Measurements from ENCODE around the gene ITGB7.

The ITGB7 gene

DNA sequence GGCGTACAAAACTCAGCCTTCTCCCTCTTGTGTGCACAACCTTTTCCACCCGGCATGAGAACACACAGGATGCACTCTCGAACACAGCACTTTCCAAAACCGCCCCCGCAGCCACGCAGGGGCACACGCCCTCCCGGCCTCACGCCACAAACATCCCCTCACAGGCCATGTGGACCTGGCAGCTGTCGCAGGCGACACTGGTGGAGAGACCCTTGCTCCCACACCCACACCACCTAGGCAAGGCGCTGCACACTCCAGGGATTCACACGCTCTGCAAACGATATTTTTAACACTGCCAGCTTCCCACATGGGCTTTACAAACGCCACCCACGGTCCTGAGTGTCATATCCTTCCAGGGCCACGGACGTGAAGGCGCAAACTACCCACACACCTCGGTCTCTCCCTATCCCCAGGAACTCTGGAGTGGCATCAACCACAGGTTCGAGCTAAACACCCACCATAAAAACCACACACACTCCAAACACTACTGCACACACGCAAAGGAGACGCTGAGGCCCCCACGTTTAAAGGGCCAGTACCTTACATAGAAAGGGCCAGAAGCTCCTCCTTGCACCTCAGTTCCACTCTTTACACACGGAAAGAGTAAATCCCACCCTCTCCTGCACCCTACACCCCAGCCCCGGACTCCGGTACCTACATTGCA lies 12.4 kb upstream of the ITGB7 start:
- H3K4me1 ChIP-seq (ENCODE audit: control insufficient read depth, insufficient read depth, low read length), result peaks cover 62% of the 10 kb centered on the region
- peak overlapping the region; percentile 23 for H3K4me3 ChIP-seq (ENCODE audit: low read length)
- H3K36me3 ChIP-seq (ENCODE audit: control insufficient read depth, insufficient read depth, low read length), result no peaks in the 10 kb centered on the region
- no peaks in the 10 kb centered on the region for H3K27me3 ChIP-seq (ENCODE audit: control insufficient read depth, insufficient read depth, low read length)
- H3K9me3 ChIP-seq (ENCODE audit: control insufficient read depth, low read length), result no peaks in the 10 kb centered on the region
- H3K9ac ChIP-seq (ENCODE audit: low read length), result peak overlapping the region; percentile 30

DNA sequence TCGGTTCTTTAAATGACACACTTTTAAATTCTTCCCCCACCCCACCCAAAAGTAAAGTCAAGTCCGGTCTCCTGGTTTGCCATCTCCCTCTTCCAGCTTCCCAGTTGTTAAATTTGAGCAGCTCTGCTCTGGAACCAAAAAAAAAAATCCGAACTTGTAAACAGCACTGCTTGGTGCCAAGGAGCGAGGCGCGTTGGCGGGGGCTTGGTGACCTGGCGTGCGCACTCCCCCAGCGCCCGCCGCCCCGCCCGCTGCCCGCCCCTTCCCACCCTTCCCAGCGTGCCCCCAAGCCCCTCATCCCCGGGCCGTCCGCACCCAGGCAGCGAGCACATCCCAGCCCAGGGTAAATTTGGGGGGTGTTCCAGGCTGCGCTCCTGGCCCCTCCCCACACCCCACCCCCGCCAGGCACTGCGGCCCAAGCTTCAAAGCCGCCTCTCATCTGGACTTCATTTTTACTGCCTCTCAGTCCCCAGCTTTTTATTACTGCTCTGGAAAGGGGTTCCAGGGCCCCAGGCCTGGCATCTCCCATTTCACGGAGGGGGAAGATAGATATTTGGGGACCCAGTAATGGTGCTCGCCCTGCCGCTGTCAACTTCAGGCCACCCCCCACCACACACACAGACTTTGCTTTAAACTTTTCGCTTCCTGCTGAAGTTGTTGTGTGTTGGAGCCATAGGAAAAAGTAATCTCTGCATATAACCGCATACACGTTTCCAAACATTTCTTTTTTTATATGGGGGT lies 11.7 kb upstream of the ITGB7 start:
- Histone ChIP-seq H3K9ac (ENCODE audit: low read length) (peak overlapping the region; percentile 30), H3K36me3 (ENCODE audit: control insufficient read depth, insufficient read depth, low read length) (no peaks in the 10 kb centered on the region), H3K4me1 (ENCODE audit: control insufficient read depth, insufficient read depth, low read length) (peaks cover 55% of the 10 kb centered on the region), H3K4me3 (ENCODE audit: low read length) (no peak overlapping the region), H3K27me3 (ENCODE audit: control insufficient read depth, insufficient read depth, low read length) (no peaks in the 10 kb centered on the region), H3K9me3 (ENCODE audit: control insufficient read depth, low read length) (no peaks in the 10 kb centered on the region)

DNA sequence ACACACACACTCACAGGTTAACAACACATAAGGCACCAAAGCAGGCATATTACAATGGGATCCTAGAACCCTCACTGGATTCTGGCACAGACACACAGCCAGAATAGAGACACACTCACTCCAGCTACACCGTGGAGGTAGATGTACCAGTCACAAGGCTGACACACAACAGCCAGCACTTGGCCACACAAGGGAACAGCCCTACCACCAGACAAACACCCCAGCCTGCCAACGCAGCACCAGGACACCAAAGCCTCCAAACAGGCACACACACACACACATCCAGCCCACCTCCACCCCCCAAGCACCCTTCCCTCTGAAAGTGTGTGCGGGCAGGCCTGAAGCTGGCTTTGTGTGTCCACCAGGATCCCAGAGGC lies 10.9 kb upstream of the ITGB7 start:
- Histone ChIP-seq H3K4me3 (ENCODE audit: low read length) (no peak overlapping the region), H3K9me3 (ENCODE audit: control insufficient read depth, low read length) (no peaks in the 10 kb centered on the region), H3K9ac (ENCODE audit: low read length) (peak overlapping the region; percentile 23), H3K4me1 (ENCODE audit: control insufficient read depth, insufficient read depth, low read length) (peaks cover 47% of the 10 kb centered on the region), H3K27me3 (ENCODE audit: control insufficient read depth, insufficient read depth, low read length) (no peaks in the 10 kb centered on the region), H3K36me3 (ENCODE audit: control insufficient read depth, insufficient read depth, low read length) (peaks cover 4% of the 10 kb centered on the region)

DNA sequence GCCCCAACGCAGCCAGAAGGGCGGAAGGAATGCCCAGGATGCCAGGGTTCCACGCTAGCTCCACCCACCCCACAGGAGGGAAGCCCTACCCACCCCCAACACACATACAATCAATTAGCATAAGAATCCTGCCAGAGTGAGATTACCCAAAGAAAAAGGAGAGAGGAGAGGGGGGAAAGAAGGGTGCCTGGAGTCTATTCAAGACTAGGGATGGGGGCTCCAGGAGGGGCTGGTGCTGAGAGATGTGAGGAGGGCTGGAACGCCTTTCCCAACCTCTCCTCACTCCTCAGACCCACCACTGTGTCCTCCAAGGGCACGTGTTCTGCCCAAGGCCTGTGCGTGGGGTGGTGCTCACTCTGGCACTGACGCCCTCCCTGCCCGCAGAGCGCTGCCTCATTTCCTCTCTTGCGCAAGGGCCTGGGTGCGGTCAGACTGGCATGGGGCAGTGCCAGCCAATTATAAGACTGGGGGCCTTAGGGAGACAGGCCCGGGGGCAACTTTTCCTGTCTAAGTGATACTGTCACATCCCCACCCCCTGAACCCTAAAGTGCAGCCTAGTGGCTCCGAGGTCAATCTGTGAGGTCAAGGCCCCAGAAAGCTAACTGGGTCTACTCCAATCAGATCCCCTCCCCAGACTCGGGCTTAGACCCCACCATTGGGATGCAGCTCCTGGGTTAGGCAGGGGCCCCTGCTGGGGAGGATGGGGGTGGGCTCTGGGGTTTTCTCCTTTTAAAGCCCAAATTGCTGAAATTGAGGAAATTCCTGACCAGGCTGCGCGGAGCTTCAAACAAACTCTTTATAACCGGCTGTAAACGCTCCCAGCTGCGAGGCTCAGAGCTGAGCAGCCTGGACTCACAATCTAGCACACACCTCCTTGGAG lies 10.2 kb upstream of the ITGB7 start:
- Histone ChIP-seq H3K36me3 (ENCODE audit: control insufficient read depth, insufficient read depth, low read length) (peaks cover 6% of the 10 kb centered on the region), H3K9ac (ENCODE audit: low read length) (peak overlapping the region; percentile 23), H3K4me3 (ENCODE audit: low read length) (no peak overlapping the region), H3K9me3 (ENCODE audit: control insufficient read depth, low read length) (no peaks in the 10 kb centered on the region), H3K27me3 (ENCODE audit: control insufficient read depth, insufficient read depth, low read length) (no peaks in the 10 kb centered on the region), H3K4me1 (ENCODE audit: control insufficient read depth, insufficient read depth, low read length) (peaks cover 41% of the 10 kb centered on the region)

DNA sequence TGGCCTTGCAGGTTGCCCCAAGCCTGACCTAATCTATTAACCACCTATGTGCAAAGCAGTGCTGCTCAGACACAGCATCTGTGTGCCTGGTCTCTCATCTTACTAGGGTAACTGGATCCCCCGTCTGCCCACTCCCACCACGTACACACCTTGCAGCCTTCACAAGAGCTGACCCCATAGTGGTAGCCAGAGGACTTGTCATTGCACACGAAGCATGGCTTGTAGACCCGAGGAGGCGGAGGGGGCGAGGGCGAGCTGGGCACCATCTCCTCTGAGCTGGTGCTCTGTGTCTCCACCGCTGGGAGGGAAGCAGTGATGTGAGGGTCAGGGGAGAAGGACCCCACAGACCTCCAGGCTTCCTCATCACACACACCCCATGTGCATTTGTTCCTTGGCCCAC lies 8.4 kb upstream of the ITGB7 start:
- Histone ChIP-seq H3K4me3 (ENCODE audit: low read length) (no peak overlapping the region), H3K27me3 (ENCODE audit: control insufficient read depth, insufficient read depth, low read length) (no peaks in the 10 kb centered on the region), H3K9ac (ENCODE audit: low read length) (no peak overlapping the region), H3K9me3 (ENCODE audit: control insufficient read depth, low read length) (no peaks in the 10 kb centered on the region), H3K4me1 (ENCODE audit: control insufficient read depth, insufficient read depth, low read length) (peaks cover 33% of the 10 kb centered on the region), H3K36me3 (ENCODE audit: control insufficient read depth, insufficient read depth, low read length) (peaks cover 15% of the 10 kb centered on the region)

DNA sequence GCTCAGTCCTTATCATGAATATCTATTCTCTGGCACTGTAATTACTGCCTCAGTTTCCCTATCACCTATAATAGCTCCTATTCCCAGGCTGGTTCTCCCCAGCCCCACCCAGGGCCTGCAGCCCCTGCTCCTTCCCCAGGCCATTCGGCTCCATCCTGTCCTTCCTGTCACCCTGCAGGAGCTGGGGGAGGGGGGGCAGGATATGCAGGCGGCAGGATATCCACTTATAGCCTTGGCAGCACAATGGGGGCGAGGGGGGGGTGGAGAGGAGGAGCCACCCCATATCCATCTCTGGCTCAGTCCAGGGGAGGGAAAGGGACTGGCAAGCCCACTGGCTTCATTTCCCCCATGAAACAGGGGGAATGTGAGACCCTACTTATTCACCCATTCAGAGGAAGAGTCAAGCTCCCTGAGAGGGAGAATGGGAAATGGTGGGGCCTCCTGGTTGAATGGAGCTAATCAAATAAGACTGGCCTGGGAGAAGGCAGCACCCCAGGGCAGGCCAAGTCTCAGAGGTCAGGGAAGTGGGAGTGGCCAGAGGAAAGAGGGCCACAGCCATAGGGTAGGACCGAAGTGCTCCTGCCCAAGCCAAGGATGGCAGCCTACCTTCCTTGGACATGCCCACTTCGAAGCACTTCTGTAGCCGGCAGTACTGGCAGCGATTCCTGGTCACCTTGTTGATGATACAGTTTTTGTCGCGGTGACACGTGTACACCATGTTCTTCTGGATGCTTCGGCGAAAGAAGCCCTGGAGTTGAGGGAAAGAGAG lies 7.8 kb upstream of the ITGB7 start:
- no peak overlapping the region for H3K9ac ChIP-seq (ENCODE audit: low read length)
- no peaks in the 10 kb centered on the region for H3K9me3 ChIP-seq (ENCODE audit: control insufficient read depth, low read length)
- no peak overlapping the region for H3K4me3 ChIP-seq (ENCODE audit: low read length)
- H3K4me1 ChIP-seq (ENCODE audit: control insufficient read depth, insufficient read depth, low read length), result peaks cover 32% of the 10 kb centered on the region
- peaks cover 17% of the 10 kb centered on the region for H3K36me3 ChIP-seq (ENCODE audit: control insufficient read depth, insufficient read depth, low read length)
- no peaks in the 10 kb centered on the region for H3K27me3 ChIP-seq (ENCODE audit: control insufficient read depth, insufficient read depth, low read length)

DNA sequence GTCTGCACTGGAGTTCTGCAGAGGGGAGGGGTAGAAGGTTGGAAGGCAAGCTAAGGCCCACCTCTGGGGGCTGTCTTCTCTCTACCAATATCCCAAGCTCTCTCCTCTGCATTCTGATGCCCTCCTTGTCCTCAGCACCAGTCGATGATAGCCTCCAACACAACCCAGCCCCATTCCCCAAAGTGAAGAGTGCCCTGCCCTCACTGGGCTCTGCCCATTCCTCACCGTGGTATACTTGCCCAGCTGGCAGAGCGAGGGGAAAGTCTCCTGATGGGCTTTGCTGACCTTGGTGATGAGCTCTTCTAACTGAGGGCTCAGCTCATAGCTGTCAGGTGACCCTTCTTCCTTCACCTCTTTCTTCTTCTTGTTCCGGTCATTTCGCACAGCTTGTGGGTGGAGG lies 7.2 kb upstream of the ITGB7 start:
- H3K9ac ChIP-seq (ENCODE audit: low read length), result no peak overlapping the region
- no peaks in the 10 kb centered on the region for H3K27me3 ChIP-seq (ENCODE audit: control insufficient read depth, insufficient read depth, low read length)
- no peak overlapping the region for H3K4me3 ChIP-seq (ENCODE audit: low read length)
- H3K9me3 ChIP-seq (ENCODE audit: control insufficient read depth, low read length), result no peaks in the 10 kb centered on the region
- peaks cover 17% of the 10 kb centered on the region for H3K36me3 ChIP-seq (ENCODE audit: control insufficient read depth, insufficient read depth, low read length)
- peaks cover 26% of the 10 kb centered on the region for H3K4me1 ChIP-seq (ENCODE audit: control insufficient read depth, insufficient read depth, low read length)

DNA sequence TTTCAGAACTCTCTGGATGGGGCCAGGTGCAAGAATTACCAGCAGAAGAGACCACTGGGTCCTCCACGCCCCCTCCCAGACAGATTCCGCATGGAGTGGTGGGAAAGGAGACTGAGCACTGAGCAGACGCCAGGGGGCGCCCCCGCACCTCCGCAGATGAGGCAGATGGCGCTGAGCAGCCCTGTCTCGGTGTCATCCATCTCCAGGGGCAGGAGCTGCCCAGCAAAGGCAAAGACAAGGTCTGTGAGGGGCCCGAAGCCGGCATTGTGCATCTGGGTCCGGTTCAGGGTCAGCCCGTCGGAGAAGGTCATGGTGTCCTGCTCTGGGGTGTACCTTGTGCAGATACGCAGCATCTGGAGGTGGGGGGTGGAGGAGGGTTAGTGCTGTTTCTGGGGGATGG lies 6.3 kb upstream of the ITGB7 start:
- H3K9ac ChIP-seq (ENCODE audit: low read length), result no peak overlapping the region
- no peaks in the 10 kb centered on the region for H3K9me3 ChIP-seq (ENCODE audit: control insufficient read depth, low read length)
- no peaks in the 10 kb centered on the region for H3K27me3 ChIP-seq (ENCODE audit: control insufficient read depth, insufficient read depth, low read length)
- peaks cover 17% of the 10 kb centered on the region for H3K36me3 ChIP-seq (ENCODE audit: control insufficient read depth, insufficient read depth, low read length)
- H3K4me3 ChIP-seq (ENCODE audit: low read length), result no peak overlapping the region
- H3K4me1 ChIP-seq (ENCODE audit: control insufficient read depth, insufficient read depth, low read length), result peaks cover 33% of the 10 kb centered on the region

DNA sequence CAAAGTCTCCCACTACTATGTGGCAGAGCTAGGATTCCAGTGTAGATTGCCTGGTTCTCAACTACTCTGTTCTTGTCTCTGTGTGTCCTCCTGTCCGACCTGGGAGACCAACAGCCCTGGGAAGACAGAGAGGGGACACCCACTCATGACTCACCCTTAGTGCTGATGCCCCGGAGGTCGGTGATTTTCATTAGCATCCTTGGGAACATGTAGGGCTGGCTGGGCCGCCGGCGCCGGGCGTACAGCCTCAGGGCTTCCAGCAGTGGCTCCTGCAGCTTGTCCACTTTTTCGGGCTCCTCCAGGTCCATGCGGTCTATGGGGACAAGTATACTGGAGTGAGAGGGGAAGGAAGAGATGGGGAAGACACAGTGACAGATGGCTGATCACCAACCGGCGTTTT lies 5.9 kb upstream of the ITGB7 start:
- Histone ChIP-seq H3K9ac (ENCODE audit: low read length) (no peak overlapping the region), H3K36me3 (ENCODE audit: control insufficient read depth, insufficient read depth, low read length) (peaks cover 17% of the 10 kb centered on the region), H3K27me3 (ENCODE audit: control insufficient read depth, insufficient read depth, low read length) (no peaks in the 10 kb centered on the region), H3K9me3 (ENCODE audit: control insufficient read depth, low read length) (no peaks in the 10 kb centered on the region), H3K4me1 (ENCODE audit: control insufficient read depth, insufficient read depth, low read length) (peaks cover 33% of the 10 kb centered on the region), H3K4me3 (ENCODE audit: low read length) (no peak overlapping the region)

DNA sequence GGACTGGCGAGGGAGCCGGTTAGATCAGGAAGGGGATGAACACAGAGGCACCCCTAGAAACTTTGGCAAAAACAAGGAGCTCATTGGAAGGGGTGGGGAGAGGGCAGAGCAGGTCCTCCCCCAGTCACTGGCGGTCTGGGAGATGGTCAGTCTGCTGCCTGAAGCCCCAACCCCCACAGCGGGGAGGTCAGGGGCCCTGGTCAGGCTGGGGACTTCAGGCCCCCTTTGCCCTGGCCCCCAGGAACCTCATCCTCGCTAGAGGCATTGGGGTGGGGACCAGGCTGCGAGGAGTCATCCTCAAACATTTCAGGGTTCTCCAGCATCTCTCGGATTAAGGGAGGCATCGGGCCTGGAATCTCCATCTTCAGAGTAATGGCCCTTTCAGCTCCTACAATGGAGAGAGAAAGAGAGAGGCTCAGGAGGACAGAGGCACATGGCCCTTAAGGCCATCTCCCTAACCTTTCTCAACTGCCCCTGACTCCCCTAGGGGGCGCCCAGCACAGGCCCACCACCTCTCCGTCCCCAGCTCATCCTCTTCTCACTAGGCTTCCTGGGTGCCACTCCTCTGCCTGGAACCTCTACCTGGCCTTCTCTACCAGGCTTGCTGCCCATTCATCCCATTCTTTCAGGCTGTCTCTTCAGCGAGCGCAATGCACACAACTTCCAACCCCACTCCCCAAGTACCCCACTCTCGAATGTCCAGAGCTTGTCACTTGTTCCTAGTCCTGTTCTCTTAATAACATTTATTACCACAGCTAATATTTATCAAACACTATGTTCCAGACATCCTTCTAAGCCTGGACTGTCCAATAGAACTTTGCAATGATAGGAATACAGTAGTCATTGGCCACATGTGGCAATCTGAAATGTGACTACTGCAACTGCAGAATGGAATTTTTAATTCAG lies 4.7 kb upstream of the ITGB7 start:
- Histone ChIP-seq H3K36me3 (ENCODE audit: control insufficient read depth, insufficient read depth, low read length) (peaks cover 17% of the 10 kb centered on the region), H3K4me1 (ENCODE audit: control insufficient read depth, insufficient read depth, low read length) (peaks cover 26% of the 10 kb centered on the region), H3K9ac (ENCODE audit: low read length) (no peak overlapping the region)

DNA sequence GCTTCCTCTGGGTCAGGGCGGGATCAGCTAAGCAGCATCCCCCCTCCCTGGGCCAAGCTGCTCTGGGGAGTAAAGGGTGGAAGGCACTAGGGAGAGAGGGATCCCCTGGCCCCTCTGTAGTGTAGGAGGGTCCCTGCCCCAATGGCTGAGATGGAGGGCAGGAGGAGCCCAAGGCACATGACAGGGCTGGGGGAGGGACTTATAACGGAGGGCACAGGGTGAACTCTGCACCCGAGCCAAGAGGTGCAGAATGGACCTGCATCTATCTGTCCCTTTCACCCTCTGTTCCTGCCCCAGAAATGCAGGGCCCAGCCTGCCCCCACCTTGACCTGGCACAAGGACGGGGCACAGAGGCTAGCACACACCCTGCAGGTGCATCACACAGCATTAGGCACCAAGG lies 3.8 kb upstream of the ITGB7 start:
- H3K9me3 ChIP-seq (ENCODE audit: control insufficient read depth, low read length), result no peaks in the 10 kb centered on the region
- H3K9ac ChIP-seq (ENCODE audit: low read length), result no peak overlapping the region
- H3K4me3 ChIP-seq (ENCODE audit: low read length), result no peak overlapping the region
- H3K27me3 ChIP-seq (ENCODE audit: control insufficient read depth, insufficient read depth, low read length), result no peaks in the 10 kb centered on the region
- H3K36me3 ChIP-seq (ENCODE audit: control insufficient read depth, insufficient read depth, low read length), result peaks cover 17% of the 10 kb centered on the region
- H3K4me1 ChIP-seq (ENCODE audit: control insufficient read depth, insufficient read depth, low read length), result peaks cover 19% of the 10 kb centered on the region

More for the DNA sequence above, 4.7 kb upstream of the ITGB7 start:
- Histone ChIP-seq H3K27me3 (ENCODE audit: control insufficient read depth, insufficient read depth, low read length) (no peaks in the 10 kb centered on the region), H3K4me3 (ENCODE audit: low read length) (no peak overlapping the region), H3K9me3 (ENCODE audit: control insufficient read depth, low read length) (no peaks in the 10 kb centered on the region)

Measured in mucosa of stomach (tissue), 1 donor.